GM12892 (cell line): ENCODE measurements around the gene RAPGEF5.

Experiments used
- DNase-seq: peaks from one replicate; pipeline ENCODE4 v3.0.0; 2011; ENCODE audit not compliant: insufficient read length
- FAIRE-seq: peaks from 2 replicates; lab custom pipeline; 2011; peaks lifted over from hg19 to GRCh38; lab: Jason Lieb, UNC
- POLR2A ChIP-seq: IDR thresholded peaks from 2 replicates; pipeline ENCODE4 v1.6.1; 2011; ENCODE audit warnings: low read depth, low read length, control low read depth
- POLR2AphosphoS5 ChIP-seq: IDR thresholded peaks from 2 replicates; pipeline ENCODE4 v1.6.1; 2011; ENCODE audit warnings: low read depth, low read length, control low read depth
- TAF1 ChIP-seq: IDR thresholded peaks from 2 replicates; pipeline ENCODE4 v1.6.1; 2011; ENCODE audit warnings: low read depth, mild to moderate bottlenecking, control low read depth, low read length, borderline replicate concordance

The RAPGEF5 gene

GRCh38 chr7:22375359-22376048, 18.6 kb upstream of the RAPGEF5 start:
- TF ChIP-seq POLR2AphosphoS5 (no peak), POLR2A (no peak), TAF1 (no peak)
- FAIRE-seq = no peak

GRCh38 chr7:22373911-22374310, 17.0 kb upstream of the RAPGEF5 start:
- TF ChIP-seq POLR2A (no peak), POLR2AphosphoS5 (no peak), TAF1 (no peak)
- no peak for FAIRE-seq
- DNase-seq = no peak

More at GRCh38 chr7:22375359-22376048, 18.6 kb upstream of the RAPGEF5 start:
- DNase-seq = no peak

- no peak for TF ChIP-seq POLR2A
- no peak for TF ChIP-seq POLR2AphosphoS5
- TF ChIP-seq TAF1 = no peak
- DNase-seq (no peak), FAIRE-seq (peak; percentile 68)
Observed at GRCh38 chr7:22373388-22373787, 16.4 kb upstream of the RAPGEF5 start.

GRCh38 chr7:22372863-22373262, 15.9 kb upstream of the RAPGEF5 start:
- DNase-seq = no peak
- TF ChIP-seq POLR2AphosphoS5 = no peak
- TF ChIP-seq POLR2A = no peak
- no peak for TF ChIP-seq TAF1
- FAIRE-seq = no peak

GRCh38 chr7:22371878-22372277, 14.9 kb upstream of the RAPGEF5 start:
- TF ChIP-seq POLR2AphosphoS5 (no peak), POLR2A (no peak), TAF1 (no peak)
- no peak for FAIRE-seq
- no peak for DNase-seq

- no peak for TF ChIP-seq POLR2A
- TF ChIP-seq POLR2AphosphoS5 = no peak
- TF ChIP-seq TAF1 = no peak
- DNase-seq (no peak), FAIRE-seq (no peak)
Observed at GRCh38 chr7:22364900-22365299, 7.9 kb upstream of the RAPGEF5 start.

- peak; percentile 38 for FAIRE-seq
- no peak for DNase-seq
- TF ChIP-seq TAF1 (no peak), POLR2A (no peak), POLR2AphosphoS5 (no peak)
Observed at GRCh38 chr7:22363756-22364422, 6.9 kb upstream of the RAPGEF5 start.

GRCh38 chr7:22361795-22362194, 4.8 kb upstream of the RAPGEF5 start:
- FAIRE-seq = peak; percentile 74
- DNase-seq = no peak
- TF ChIP-seq POLR2A (no peak), TAF1 (no peak), POLR2AphosphoS5 (no peak)

GRCh38 chr7:22361320-22361719, 4.4 kb upstream of the RAPGEF5 start:
- TF ChIP-seq POLR2AphosphoS5 (no peak), POLR2A (no peak), TAF1 (no peak)
- DNase-seq = no peak

GRCh38 chr7:22358820-22359697, 2.1 kb upstream of the RAPGEF5 start:
- TF ChIP-seq TAF1 (no peak), POLR2AphosphoS5 (no peak), POLR2A (no peak)
- no peak for DNase-seq
- no peak for FAIRE-seq

More at GRCh38 chr7:22361320-22361719, 4.4 kb upstream of the RAPGEF5 start:
- FAIRE-seq = no peak

- TF ChIP-seq POLR2AphosphoS5 (no peak), TAF1 (no peak), POLR2A (no peak)
- DNase-seq (no peak), FAIRE-seq (peak; percentile 5)
Observed at GRCh38 chr7:22357311-22358175, 589 bp upstream of the RAPGEF5 start.
